IMR-90 (cell line): ENCODE data around the gene SCARB1. TPM values are rescaled to one million over a fixed set of nuclear protein-coding genes. Genes with fewer than 3 reads are reported as not detected.
A peak's percentile ranks its signal among the peaks of the same experiment; 100 is the strongest.

Experiments used
- ATAC-seq: fragments of 200-7000 bp; cut with Tn5 transposase; 2 replicates; pipeline ENCODE4 v1.9.1; 2020; ENCODE audit warnings: low read depth, mild to moderate bottlenecking, moderate library complexity
- BruUV-seq: library from RNA; stranded (reverse); fragments of 400-500 nt; replicated peaks from 2 replicates; lab custom pipeline; 2021; lab: Mats Ljungman, UMichigan
- CTCF ChIA-PET: fragments of 300-600 bp; formaldehyde crosslinking; extraction: SDS; loops from one replicate; lab custom pipeline; 2021; ENCODE audit warnings: antibody characterized with exemption; lab: Yijun Ruan, JAX
- POLR2A ChIA-PET: fragments of 300-600 bp; sonication (Branson Sonifier 250); formaldehyde crosslinking; loops from one replicate; lab custom pipeline; 2022; ENCODE audit warnings: antibody characterized with exemption; ENCODE audit not compliant: unreplicated experiment; lab: Charles Lee
- DNase-seq: peaks from one replicate; pipeline ENCODE4 v3.0.0; 2013
- H2AFZ ChIP-seq: replicated peaks from 2 replicates; pipeline ENCODE3; 2013; ENCODE audit warnings: low read length, mild to moderate bottlenecking; ENCODE audit not compliant: poor library complexity
- H2AK5ac ChIP-seq: 2 replicates; pipeline ENCODE4 v1.6.1; 2013; ENCODE audit warnings: low read depth, low read length, inconsistent platforms
- H2AK9ac ChIP-seq: replicated peaks from 2 replicates; pipeline ENCODE3; 2013; ENCODE audit warnings: mild to moderate bottlenecking, low read depth, low read length, moderate library complexity; ENCODE audit not compliant: poor library complexity
- H2BK120ac ChIP-seq: 2 replicates; pipeline ENCODE4 v1.6.1; 2013; ENCODE audit warnings: low read depth, low read length, inconsistent platforms
- H2BK15ac ChIP-seq: 3 replicates; pipeline ENCODE4 v1.6.1; 2013; ENCODE audit warnings: low read depth, low read length, inconsistent platforms
- H2BK20ac ChIP-seq: 2 replicates; pipeline ENCODE4 v1.6.1; 2013; ENCODE audit warnings: low read depth, mild to moderate bottlenecking, inconsistent platforms, low read length, moderate library complexity
- H2BK5ac ChIP-seq: 2 replicates; pipeline ENCODE4 v1.6.1; 2013; ENCODE audit warnings: mild to moderate bottlenecking, low read depth, low read length, inconsistent platforms; ENCODE audit not compliant: poor library complexity, severe bottlenecking
- H3K14ac ChIP-seq: replicated peaks from 2 replicates; pipeline ENCODE4 v1.6.1; 2013; ENCODE audit warnings: low read depth, low read length, inconsistent platforms
- H3K18ac ChIP-seq: 2 replicates; pipeline ENCODE4 v1.6.1; 2013; ENCODE audit warnings: low read depth, low read length, control low read depth
- H3K23ac ChIP-seq: 2 replicates; pipeline ENCODE4 v1.6.1; 2013; ENCODE audit warnings: low read depth, low read length, inconsistent platforms
- H3K27ac ChIP-seq: 2 replicates; pipeline ENCODE4 v1.5.1; 2013; ENCODE audit warnings: mild to moderate bottlenecking, control low read depth, low read length; ENCODE audit not compliant: insufficient read depth
- H3K27me3 ChIP-seq: 2 replicates; pipeline ENCODE4 v1.6.1; 2013; ENCODE audit warnings: low read length; ENCODE audit not compliant: control insufficient read depth, insufficient read depth
- H3K36me3 ChIP-seq: 2 replicates; pipeline ENCODE4 v1.6.1; 2013; ENCODE audit warnings: low read length, mixed read lengths; ENCODE audit not compliant: control insufficient read depth, insufficient read depth
- H3K4ac ChIP-seq: 2 replicates; pipeline ENCODE4 v1.6.1; 2013; ENCODE audit warnings: low read depth, low read length, inconsistent platforms
- H3K4me1 ChIP-seq: 2 replicates; pipeline ENCODE4 v1.6.1; 2013; ENCODE audit warnings: low read length, mixed read lengths; ENCODE audit not compliant: control insufficient read depth, insufficient read depth
- H3K4me2 ChIP-seq: 2 replicates; pipeline ENCODE4 v1.6.1; 2013; ENCODE audit warnings: low read depth, mild to moderate bottlenecking, control low read depth, low read length, moderate library complexity
- H3K4me3 ChIP-seq: 2 replicates; pipeline ENCODE4 v1.5.1; 2013; ENCODE audit warnings: low read depth, mild to moderate bottlenecking, control low read depth, low read length, moderate library complexity; ENCODE audit not compliant: insufficient read depth
- H3K56ac ChIP-seq: 2 replicates; pipeline ENCODE4 v1.6.1; 2013; ENCODE audit warnings: low read length, inconsistent platforms; ENCODE audit not compliant: insufficient read depth; ENCODE audit errors: extremely low read depth
- H3K79me1 ChIP-seq, 2 experiments: 2 replicates each; pipeline ENCODE4 v1.6.1; 2013; ENCODE audit warnings: low read length in 2 of 2, inconsistent platforms in 1 of 2, low read depth in 1 of 2
- H3K9ac ChIP-seq: 2 replicates; pipeline ENCODE4 v1.6.1; 2013; ENCODE audit warnings: low read depth, low read length, control low read depth
- H3K9me1 ChIP-seq: 2 replicates; pipeline ENCODE4 v1.6.1; 2013; ENCODE audit warnings: low read length, inconsistent platforms; ENCODE audit not compliant: insufficient read depth
- H3K9me3 ChIP-seq: 2 replicates; pipeline ENCODE4 v1.6.1; 2013; ENCODE audit warnings: low read length; ENCODE audit not compliant: control insufficient read depth, insufficient read depth
- H4K20me1 ChIP-seq: 2 replicates; pipeline ENCODE4 v1.6.1; 2013; ENCODE audit warnings: low read length, inconsistent platforms; ENCODE audit not compliant: insufficient read depth
- H4K5ac ChIP-seq: 2 replicates; pipeline ENCODE4 v1.6.1; 2013; ENCODE audit warnings: mild to moderate bottlenecking, low read depth, low read length, control low read depth
- H4K8ac ChIP-seq, 2 experiments: 2 replicates each; pipeline ENCODE4 v1.6.1; 2013; ENCODE audit warnings: low read depth in 2 of 2, low read length in 2 of 2, control low read depth in 1 of 2, inconsistent platforms in 1 of 2
- H4K91ac ChIP-seq: 2 replicates; pipeline ENCODE4 v1.6.1; 2013; ENCODE audit warnings: low read depth, low read length, inconsistent platforms; ENCODE audit not compliant: insufficient read depth
- CEBPB ChIP-seq: IDR thresholded peaks from 2 replicates; pipeline ENCODE4 v1.6.1; 2012; ENCODE audit warnings: low read depth, low read length, improper control_type of control experiment
- FOS ChIP-seq: fragments of 150-350 bp; IDR thresholded peaks from 2 replicates; pipeline ENCODE4 v1.6.1; 2016; ENCODE audit warnings: low read depth, low read length
- WGBS, 2 experiments: methylation state at CpG; one replicate each; pipeline versions ENCODE4 v1.1.5 to v1.1.7; 2013; ENCODE audit warnings: missing lambda C conversion rate in 2 of 2; ENCODE audit not compliant: insufficient read length in 1 of 2; ENCODE audit errors: extremely low coverage in 2 of 2; 5-methylcytosine and 5-hydroxymethylcytosine counted together
- dilution Hi-C: fragments of 300-500 bp; cut with HindIII; formaldehyde crosslinking; loops from one replicate; pipeline ENCODE4 v1.14.3; 2018; ENCODE audit warnings: low sequenced_read_pairs; ENCODE audit not compliant: unreplicated experiment
- in situ Hi-C: fragments of 300-500 bp; cut with MboI; formaldehyde crosslinking; loops from 3 replicates; pipeline ENCODE4 v1.14.3; 2019; ENCODE audit warnings: low sequenced_read_pairs, inconsistent platforms, mixed read lengths
- intact Hi-C: fragments of 100-400 bp; cut with micrococcal nuclease; formaldehyde crosslinking; loops from 2 replicates; pipeline ENCODE4 v1.10.0; 2022
- polyA plus RNA-seq, 3 experiments: library from polyadenylated mRNA; depleted of rRNA; stranded (reverse); fragments of >200 nt; gene quantifications; 2 replicates each; pipeline ENCODE4 v1.2.3, GENCODE V29; 2012; ENCODE audit warnings: low replicate concordance in 1 of 3
- total RNA-seq: library from RNA; depleted of rRNA; stranded (reverse); fragments of >200 nt; gene quantifications from 2 replicates; pipeline ENCODE4 v1.2.3, GENCODE V29; 2012

Gene SCARB1
- total and polyA plus RNA-seq, 2 of the 4 experiments (the other 2 are of a cell fraction), result 3.0 to 24.8 TPM

DNA sequence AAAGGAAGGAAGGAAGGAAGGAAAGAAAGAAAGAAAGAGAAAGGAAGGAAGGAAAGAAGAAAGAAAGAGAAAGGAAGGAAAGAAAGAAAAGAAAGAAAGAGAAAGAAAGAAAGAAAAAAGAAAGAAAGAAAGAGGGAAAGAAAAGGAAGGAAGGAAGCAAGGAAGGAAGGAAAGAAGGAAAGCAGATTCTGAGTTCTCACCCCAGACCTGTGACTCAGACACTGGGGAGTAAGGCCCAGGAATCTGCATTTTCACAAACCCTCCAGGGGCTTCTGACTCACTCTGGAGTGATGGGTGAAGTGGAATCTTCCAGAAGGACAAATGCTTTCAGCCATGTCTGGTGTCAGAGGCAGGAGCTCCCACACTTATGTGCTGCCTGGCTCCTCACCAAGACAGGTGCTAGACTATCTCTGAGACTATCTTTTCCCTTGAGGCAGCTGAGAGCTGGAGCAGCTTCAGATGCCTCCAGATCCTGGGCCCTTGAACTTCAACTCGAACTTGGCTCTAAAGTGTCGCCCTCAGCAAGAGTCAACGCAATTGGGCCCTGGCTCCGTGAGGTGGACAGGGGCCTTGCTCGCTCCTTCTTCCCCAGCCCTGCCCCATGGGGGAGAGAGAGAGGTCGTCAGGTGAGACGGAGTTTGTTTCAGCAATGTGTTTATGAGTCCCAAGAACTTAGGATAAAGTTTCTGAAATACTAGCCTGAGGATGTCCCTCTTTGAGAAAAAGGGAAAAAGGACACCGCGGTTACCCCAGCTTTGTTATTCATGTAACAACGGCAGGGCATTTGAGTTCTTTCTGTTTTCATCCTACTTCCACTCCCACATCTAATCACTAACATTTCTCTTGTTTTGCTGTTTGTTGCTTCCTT, 19.8 kb upstream of the SCARB1 start:
- in situ Hi-C loops, result no loop called here

More for the DNA sequence above, 19.8 kb upstream of the SCARB1 start:
- intact Hi-C loops, result no loop called here
- H2BK120ac ChIP-seq, result no peak overlapping the region
- ATAC-seq (peak; percentile 11; the same call in 1 of the 2 replicates), DNase-seq (peak; percentile 24)
- H2BK15ac ChIP-seq, result no peak overlapping the region
- ChIA-PET CTCF (no interaction called here), POLR2A (interaction anchor here (0.6 kb wide), 1 partner anchor 14 kb away, joined by 3 read pairs; no protein-coding TSS in a partner anchor)
- no peaks in the 10 kb centered on the region for H3K36me3 ChIP-seq
- no peak overlapping the region for H3K56ac ChIP-seq
- dilution Hi-C loops, result no loop called here
- H3K14ac ChIP-seq, result no peak overlapping the region
- no peak overlapping the region for H3K4me2 ChIP-seq
- H2AK9ac ChIP-seq, result no peak overlapping the region
- no peak for TF ChIP-seq CEBPB
- TF ChIP-seq FOS, result no peak
- H3K27me3 ChIP-seq, result no peaks in the 10 kb centered on the region
- H3K79me1 ChIP-seq, result no peaks in the 10 kb centered on the region
- no peaks in the 10 kb centered on the region for H4K20me1 ChIP-seq
- no peak overlapping the region for H2BK5ac ChIP-seq
- no peak overlapping the region for H3K9ac ChIP-seq
- WGBS, 2 experiments, result 88% methylated on average over 2 of the region's 10 CpGs; no CpG with 5 or more reads in 1 of the 2 experiments
- H4K5ac ChIP-seq, result no peak overlapping the region
- no peak overlapping the region for H3K27ac ChIP-seq
- H2AK5ac ChIP-seq, result no peak overlapping the region
- H4K91ac ChIP-seq, result no peak overlapping the region
- H3K4ac ChIP-seq, result no peak overlapping the region
- BruUV-seq, result no TSS peak
- H2BK20ac ChIP-seq, result no peak overlapping the region
- H4K8ac ChIP-seq, result no peak overlapping the region
- no peak overlapping the region for H3K4me3 ChIP-seq
- H3K23ac ChIP-seq, result no peak overlapping the region
- no peaks in the 10 kb centered on the region for H3K9me3 ChIP-seq
- no peak overlapping the region for H2AFZ ChIP-seq
- peaks cover 2% of the 10 kb centered on the region; the same call in 1 of the 2 replicates for H3K4me1 ChIP-seq
- no peak overlapping the region for H3K18ac ChIP-seq
- no peaks in the 10 kb centered on the region for H3K9me1 ChIP-seq
